PFSK-1 (cell line): ENCODE data around the gene SREBF1.

Source experiments
- FOXP2 ChIP-seq: optimal IDR thresholded peaks from 2 replicates; pipeline ENCODE3; 2011; ENCODE audit warnings: borderline replicate concordance, control low read depth, inconsistent platforms; ENCODE audit not compliant: insufficient read depth; ENCODE audit errors: extremely low read length, extremely low read depth
- POLR2AphosphoS5 ChIP-seq: IDR thresholded peaks from 2 replicates; pipeline ENCODE4 v1.6.1; 2012; ENCODE audit warnings: low read depth, mild to moderate bottlenecking, control low read depth, low read length, moderate library complexity
- SIN3A ChIP-seq: IDR thresholded peaks from 2 replicates; pipeline ENCODE4 v1.6.1; 2012; ENCODE audit warnings: mild to moderate bottlenecking, low read length, moderate library complexity, borderline replicate concordance; ENCODE audit not compliant: insufficient read depth
- TAF1 ChIP-seq: IDR thresholded peaks from 2 replicates; pipeline ENCODE4 v1.6.1; 2012; ENCODE audit warnings: low read length, control low read depth, borderline replicate concordance; ENCODE audit not compliant: insufficient read depth
- TF ChIP-seq, protein P1 (sequence below), 2 experiments: IDR thresholded peaks; 2 replicates each; pipeline versions ENCODE4 v1.6.1 to v1.8.0; 2011 to 2012; ENCODE audit warnings: low read depth in 2 of 2, low read length in 2 of 2, control low read depth in 1 of 2, inconsistent platforms in 1 of 2, mild to moderate bottlenecking in 1 of 2, moderate library complexity in 1 of 2; ENCODE audit not compliant: insufficient read depth in 1 of 2

SREBF1 gene

DNA sequence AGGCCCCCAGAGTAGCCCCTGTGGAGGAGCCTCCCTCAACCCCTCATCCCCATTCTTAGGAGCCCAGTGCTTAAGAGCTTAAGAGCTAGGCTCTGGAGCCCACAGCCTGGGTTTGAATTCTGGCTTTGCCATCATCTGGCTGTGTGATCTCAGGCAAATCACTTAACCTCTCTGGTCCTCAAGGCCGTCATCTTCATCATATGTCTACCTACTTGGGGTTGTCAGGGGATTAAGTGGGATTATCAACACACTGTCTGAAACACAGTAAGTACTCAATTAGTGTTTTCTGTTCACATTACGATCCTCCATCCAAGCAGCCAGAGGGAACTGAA lies 4.8 kb downstream of the SREBF1 start:
- no peak for TF ChIP-seq TAF1
- TF ChIP-seq FOXP2 = no peak
- TF ChIP-seq POLR2AphosphoS5 = no peak
- TF ChIP-seq, protein P1, sequence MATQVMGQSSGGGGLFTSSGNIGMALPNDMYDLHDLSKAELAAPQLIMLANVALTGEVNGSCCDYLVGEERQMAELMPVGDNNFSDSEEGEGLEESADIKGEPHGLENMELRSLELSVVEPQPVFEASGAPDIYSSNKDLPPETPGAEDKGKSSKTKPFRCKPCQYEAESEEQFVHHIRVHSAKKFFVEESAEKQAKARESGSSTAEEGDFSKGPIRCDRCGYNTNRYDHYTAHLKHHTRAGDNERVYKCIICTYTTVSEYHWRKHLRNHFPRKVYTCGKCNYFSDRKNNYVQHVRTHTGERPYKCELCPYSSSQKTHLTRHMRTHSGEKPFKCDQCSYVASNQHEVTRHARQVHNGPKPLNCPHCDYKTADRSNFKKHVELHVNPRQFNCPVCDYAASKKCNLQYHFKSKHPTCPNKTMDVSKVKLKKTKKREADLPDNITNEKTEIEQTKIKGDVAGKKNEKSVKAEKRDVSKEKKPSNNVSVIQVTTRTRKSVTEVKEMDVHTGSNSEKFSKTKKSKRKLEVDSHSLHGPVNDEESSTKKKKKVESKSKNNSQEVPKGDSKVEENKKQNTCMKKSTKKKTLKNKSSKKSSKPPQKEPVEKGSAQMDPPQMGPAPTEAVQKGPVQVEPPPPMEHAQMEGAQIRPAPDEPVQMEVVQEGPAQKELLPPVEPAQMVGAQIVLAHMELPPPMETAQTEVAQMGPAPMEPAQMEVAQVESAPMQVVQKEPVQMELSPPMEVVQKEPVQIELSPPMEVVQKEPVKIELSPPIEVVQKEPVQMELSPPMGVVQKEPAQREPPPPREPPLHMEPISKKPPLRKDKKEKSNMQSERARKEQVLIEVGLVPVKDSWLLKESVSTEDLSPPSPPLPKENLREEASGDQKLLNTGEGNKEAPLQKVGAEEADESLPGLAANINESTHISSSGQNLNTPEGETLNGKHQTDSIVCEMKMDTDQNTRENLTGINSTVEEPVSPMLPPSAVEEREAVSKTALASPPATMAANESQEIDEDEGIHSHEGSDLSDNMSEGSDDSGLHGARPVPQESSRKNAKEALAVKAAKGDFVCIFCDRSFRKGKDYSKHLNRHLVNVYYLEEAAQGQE (IDR thresholded peaks at IDR 0.05; ENCODE audit: insufficient read depth in 1 of 2, low read depth in 2 of 2, low read length in 2 of 2) = no peak
- no peak for TF ChIP-seq SIN3A

DNA sequence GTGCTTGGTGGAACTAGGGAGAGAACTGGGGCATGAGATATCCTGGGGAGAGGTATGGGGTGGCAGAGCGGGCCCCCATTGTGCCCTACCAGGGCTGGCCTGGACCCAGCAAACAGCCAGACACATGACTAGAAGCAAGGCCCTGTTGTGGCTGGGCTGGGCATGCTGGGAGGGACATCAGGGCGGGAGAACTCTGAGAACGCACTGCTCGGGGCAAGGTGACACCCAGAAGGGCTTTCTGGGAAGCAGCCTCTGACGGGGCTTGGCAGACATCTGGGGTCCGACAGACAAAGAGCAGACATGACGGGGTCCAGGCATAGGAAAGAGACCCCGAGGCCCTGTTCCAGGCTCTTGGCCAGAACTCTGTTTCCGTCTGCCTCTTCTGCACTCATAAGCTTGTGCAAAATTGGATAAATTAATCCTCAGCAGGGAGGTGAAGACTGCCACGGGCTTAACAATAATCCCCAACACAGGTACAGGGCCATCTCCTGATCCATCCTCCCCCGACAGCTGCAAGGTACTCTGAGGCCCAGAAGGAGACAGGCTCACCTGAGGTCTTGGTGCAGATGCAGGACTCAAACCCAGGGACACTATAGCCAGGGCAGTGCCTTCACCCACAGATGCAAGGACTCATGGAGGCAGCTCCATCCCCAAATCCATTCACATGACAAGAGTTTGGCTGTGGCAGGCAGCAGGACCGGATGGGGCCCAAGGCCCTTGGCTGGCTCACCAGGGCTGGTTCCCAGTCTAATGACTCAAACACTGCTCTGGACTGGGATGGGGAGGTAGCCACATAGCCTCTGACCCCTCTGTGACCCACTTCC lies 5.4 kb downstream of the SREBF1 start:
- TF ChIP-seq, protein P1 (IDR thresholded peaks at IDR 0.05; ENCODE audit: insufficient read depth in 1 of 2, low read depth in 2 of 2, low read length in 2 of 2) = no peak
- TF ChIP-seq POLR2AphosphoS5 (no peak), TAF1 (no peak), SIN3A (no peak), FOXP2 (no peak)

DNA sequence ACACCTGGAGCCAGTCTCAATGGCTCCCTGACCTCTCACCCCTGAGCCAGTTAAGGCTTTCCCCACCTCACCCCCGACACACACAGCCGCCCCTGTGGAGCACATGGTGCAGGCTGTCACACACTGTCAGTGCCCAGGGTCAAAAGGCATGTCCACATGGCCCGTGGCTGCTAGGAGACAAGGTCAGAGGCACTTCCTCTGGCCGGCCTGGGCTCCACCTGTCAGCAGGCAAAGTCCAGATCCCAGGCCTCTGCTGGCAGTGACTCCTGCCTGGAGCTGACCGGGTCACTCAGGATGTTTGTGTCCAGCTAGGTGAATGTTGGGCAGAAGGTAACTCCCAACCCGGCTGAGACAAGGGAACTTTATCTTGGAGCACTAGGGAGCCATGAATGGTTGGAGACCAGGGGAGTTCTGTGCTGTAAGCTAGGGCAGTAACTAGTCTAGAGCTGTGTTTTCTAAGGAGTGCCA lies 6.0 kb downstream of the SREBF1 start:
- TF ChIP-seq FOXP2 = peak; percentile 40
- TF ChIP-seq, protein P1 (IDR thresholded peaks at IDR 0.05; ENCODE audit: insufficient read depth in 1 of 2, low read depth in 2 of 2, low read length in 2 of 2) = no peak

DNA sequence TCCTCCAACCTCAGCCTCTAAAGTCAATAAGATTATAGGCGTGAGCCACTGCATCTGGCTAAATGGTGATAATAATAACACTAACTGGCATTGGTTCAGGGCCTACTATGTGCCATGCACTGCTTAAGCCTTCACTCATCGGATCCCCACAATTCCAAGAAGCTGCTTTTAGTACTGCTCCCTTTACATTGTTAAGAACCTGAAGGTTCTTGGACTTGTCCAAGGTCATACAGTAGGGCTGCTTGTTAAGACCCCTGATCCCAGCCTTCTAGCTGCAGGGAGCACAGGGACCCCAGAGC lies 6.6 kb downstream of the SREBF1 start:
- TF ChIP-seq POLR2AphosphoS5 (no peak), TAF1 (no peak), FOXP2 (no peak), SIN3A (no peak)
- TF ChIP-seq, protein P1 (IDR thresholded peaks at IDR 0.05; ENCODE audit: insufficient read depth in 1 of 2, low read depth in 2 of 2, low read length in 2 of 2) = no peak
